Activated CD8-positive, alpha-beta T cell treated with anti-CD3 and anti-CD28 coated beads for 36 hours (primary cell): ENCODE data around the gene IGF2BP2. TPM values are rescaled to one million over a fixed set of nuclear protein-coding genes. Genes with fewer than 3 reads are reported as not detected.

ENCODE experiments used
- ATAC-seq: fragments of 200-7000 bp; cut with Tn5 transposase; one replicate; pipeline ENCODE4 v1.10.0; 2021; ENCODE audit warnings: mild to moderate bottlenecking, moderate library complexity
- CTCF ChIA-PET: fragments of 350-600 bp; sonication (Branson Sonifier 250); formaldehyde crosslinking; loops from one replicate; lab custom pipeline; 2021; ENCODE audit warnings: antibody characterized with exemption; lab: Charles Lee
- POLR2A ChIA-PET: fragments of 350-600 bp; sonication (Branson Sonifier 250); formaldehyde crosslinking; loops from one replicate; lab custom pipeline; 2021; ENCODE audit warnings: antibody characterized with exemption; lab: Charles Lee
- DNase-seq: peaks from one replicate; pipeline ENCODE4 v3.0.0-alpha.2; 2020
- H3K27ac Mint-ChIP-seq: one replicate; pipeline ENCODE4 v1.8.0; 2021; ENCODE audit warnings: mild to moderate bottlenecking, mixed read lengths
- H3K27me3 Mint-ChIP-seq: one replicate; pipeline ENCODE4 v1.8.0; 2021; ENCODE audit warnings: mixed read lengths
- H3K36me3 Mint-ChIP-seq: one replicate; pipeline ENCODE4 v1.8.0; 2021; ENCODE audit warnings: low read depth, mixed read lengths
- H3K4me1 Mint-ChIP-seq: one replicate; pipeline ENCODE4 v1.8.0; 2021; ENCODE audit warnings: low read depth, mixed read lengths
- H3K4me3 Mint-ChIP-seq: one replicate; pipeline ENCODE4 v1.8.0; 2021; ENCODE audit warnings: mild to moderate bottlenecking, moderate library complexity, mixed read lengths
- H3K9me3 Mint-ChIP-seq: one replicate; pipeline ENCODE4 v1.8.0; 2021; ENCODE audit warnings: mixed read lengths
- CTCF ChIP-seq: fragments of 200-600 bp; IDR thresholded peaks from one replicate; pipeline ENCODE4 v1.8.0; 2022; ENCODE audit warnings: antibody characterized with exemption, mild to moderate bottlenecking
- intact Hi-C: fragments of 100-400 bp; cut with micrococcal nuclease; formaldehyde crosslinking; loops from one replicate; pipeline ENCODE4 v1.10.0; 2022
- total RNA-seq, 2 experiments: library from RNA; stranded (reverse); gene quantifications; one replicate each; pipeline ENCODE4 v1.2.3, GENCODE V29; 2021

The IGF2BP2 gene
- total RNA-seq, 2 experiments from 2014 or later: 0.52 to 0.65 TPM

GRCh38 chr3:185739264-185739701 lies 85.6 kb downstream of the IGF2BP2 start:
- ChIA-PET POLR2A (no interaction called here), CTCF (interaction anchor here (0.8 to 1.3 kb wide), 2 partner anchors 30 to 79 kb away, joined by 3 read pairs; no protein-coding TSS in a partner anchor)
- H3K27me3 Mint-ChIP-seq: peaks cover 9% of the 10 kb centered on the region
- no peaks in the 10 kb centered on the region for H3K9me3 Mint-ChIP-seq
- DNase-seq: no peak
- intact Hi-C loops: no loop called here
- H3K4me1 Mint-ChIP-seq: no peaks in the 10 kb centered on the region
- no peak overlapping the region for H3K4me3 Mint-ChIP-seq
- no peak for ATAC-seq
- no peak for TF ChIP-seq CTCF
- H3K27ac Mint-ChIP-seq: no peak overlapping the region
- H3K36me3 Mint-ChIP-seq: no peaks in the 10 kb centered on the region

- DNase-seq: no peak
- Mint-ChIP-seq H3K9me3 (no peaks in the 10 kb centered on the region), H3K36me3 (no peaks in the 10 kb centered on the region), H3K4me3 (no peak overlapping the region), H3K27ac (no peak overlapping the region), H3K4me1 (no peaks in the 10 kb centered on the region), H3K27me3 (peaks cover 6% of the 10 kb centered on the region)
- ChIA-PET POLR2A (no interaction called here), CTCF (no interaction called here)
- no peak for TF ChIP-seq CTCF
- ATAC-seq: no peak
- intact Hi-C loops: no loop called here
These were observed 86.8 kb downstream of the IGF2BP2 start for GRCh38 chr3:185737740-185738680.

- no peaks in the 10 kb centered on the region for H3K9me3 Mint-ChIP-seq
- intact Hi-C loops: no loop called here
- no peak overlapping the region for H3K27ac Mint-ChIP-seq
- H3K4me3 Mint-ChIP-seq: no peak overlapping the region
- no peaks in the 10 kb centered on the region for H3K4me1 Mint-ChIP-seq
- ATAC-seq: no peak
- ChIA-PET CTCF (no interaction called here), POLR2A (interaction anchor here (0.6 kb wide), 1 partner anchor 9 kb away, joined by 3 read pairs; no protein-coding TSS in a partner anchor)
- H3K27me3 Mint-ChIP-seq: peaks cover 6% of the 10 kb centered on the region
- H3K36me3 Mint-ChIP-seq: no peaks in the 10 kb centered on the region
- DNase-seq: no peak
- TF ChIP-seq CTCF: no peak
These were observed 87.8 kb downstream of the IGF2BP2 start for GRCh38 chr3:185737020-185737419.

GRCh38 chr3:185734725-185735096 lies 90.1 kb downstream of the IGF2BP2 start:
- Mint-ChIP-seq H3K27me3 (peaks cover 10% of the 10 kb centered on the region), H3K9me3 (no peaks in the 10 kb centered on the region), H3K36me3 (no peaks in the 10 kb centered on the region), H3K27ac (no peak overlapping the region), H3K4me3 (no peak overlapping the region), H3K4me1 (no peaks in the 10 kb centered on the region)
- no peak for DNase-seq
- ChIA-PET POLR2A (interaction anchor here (1.5 kb wide), 1 partner anchor 15 kb away, joined by 4 read pairs; no protein-coding TSS in a partner anchor), CTCF (interaction anchor here (0.9 to 3.8 kb wide), 6 partner anchors 8 to 75 kb away, joined by 3 to 17 read pairs (median 4); no protein-coding TSS in a partner anchor)
- intact Hi-C loops: no loop called here
- TF ChIP-seq CTCF: no peak
- no peak for ATAC-seq
